ENCODE data around the gene HOOK2.

DNA sequence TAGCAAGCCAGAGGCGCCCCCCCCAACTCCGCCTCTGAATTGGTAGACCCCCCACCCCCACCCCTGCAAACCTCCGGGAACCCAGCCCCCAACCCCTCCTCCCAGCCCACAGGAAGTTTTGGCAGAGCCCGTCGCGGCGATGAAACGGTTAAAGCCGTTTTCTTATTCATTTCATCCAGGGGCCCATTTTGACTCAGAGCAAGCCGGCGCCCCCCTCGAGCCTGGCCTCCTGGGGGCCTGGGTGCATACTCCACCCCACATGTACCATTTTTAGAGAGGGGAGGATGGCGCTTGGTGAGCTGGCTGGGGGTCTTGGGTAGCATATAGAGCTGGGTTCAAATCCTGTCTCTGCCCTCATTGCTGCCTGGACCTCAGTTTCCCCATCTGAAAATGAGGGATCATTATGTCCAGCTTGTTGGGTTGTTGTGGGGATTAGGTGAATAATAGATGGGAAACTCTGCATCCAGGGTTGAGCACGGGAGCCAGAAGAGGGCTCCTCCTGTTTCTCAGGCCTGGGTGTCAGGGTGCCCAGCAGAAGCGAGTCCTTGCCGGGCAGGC is 8.0 kb upstream of the HOOK2 start:
- TF ChIP-seq CTCF (IDR thresholded peaks at IDR 0.05; ENCODE audit: poor library complexity) (no peak), EZH2 (IDR thresholded peaks at IDR 0.05; ENCODE audit: borderline replicate concordance) (no peak)
